RWPE2 (cell line): ENCODE measurements around the gene MAPT.
"Not testable (repeated sequence)": the region's sequence is repeated elsewhere in the genome, so short reads cannot be mapped to it uniquely, and the experiment has no call there.

Source experiments
- ATAC-seq: fragments of 200-7000 bp; cut with Tn5 transposase; 3 replicates; pipeline ENCODE4 v1.9.1; 2021; ENCODE audit warnings: low read depth
- DNase-seq: peaks from one replicate; pipeline ENCODE4 v3.0.0-alpha.2; 2020; ENCODE audit warnings: low spot score
- H3K27ac ChIP-seq: fragments of 450-650 bp; 2 replicates; pipeline ENCODE4 v1.5.1; 2017; ENCODE audit warnings: mild to moderate bottlenecking; ENCODE audit not compliant: poor library complexity, severe bottlenecking
- H3K27me3 ChIP-seq: fragments of 250-450 bp; sonication (Bioruptor Pico); 2 replicates; pipeline ENCODE4 v1.5.1; 2021; ENCODE audit warnings: mild to moderate bottlenecking, moderate library complexity; ENCODE audit not compliant: insufficient read depth, poor library complexity, severe bottlenecking
- H3K36me3 ChIP-seq: fragments of 250-450 bp; sonication (Bioruptor Pico); 2 replicates; pipeline ENCODE4 v1.5.1; 2020; ENCODE audit warnings: low read depth, mild to moderate bottlenecking, moderate library complexity
- H3K4me1 ChIP-seq: fragments of 250-450 bp; sonication (Bioruptor Pico); 2 replicates; pipeline ENCODE4 v1.5.1; 2021; ENCODE audit warnings: mild to moderate bottlenecking, moderate library complexity; ENCODE audit not compliant: insufficient read depth, poor library complexity, severe bottlenecking
- H3K4me3 ChIP-seq: fragments of 250-450 bp; sonication (Bioruptor Pico); 2 replicates; pipeline ENCODE4 v1.5.1; 2021; ENCODE audit warnings: mild to moderate bottlenecking, moderate library complexity; ENCODE audit not compliant: severe bottlenecking
- H3K9me3 ChIP-seq: fragments of 250-450 bp; sonication (Bioruptor Pico); 2 replicates; pipeline ENCODE4 v1.5.1; 2021; ENCODE audit warnings: mild to moderate bottlenecking, moderate library complexity; ENCODE audit not compliant: severe bottlenecking
- TF ChIP-seq, protein P1 (sequence below): fragments of 450-650 bp; IDR thresholded peaks from one replicate; pipeline ENCODE4 v1.5.1; 2017; ENCODE audit warnings: mild to moderate bottlenecking, moderate library complexity; ENCODE audit not compliant: poor library complexity, severe bottlenecking

MAPT gene

GRCh38 chr17:45956090-45956489 lies 61.7 kb downstream of the MAPT start:
- no peak overlapping the region for H3K4me3 ChIP-seq
- TF ChIP-seq, protein P1, sequence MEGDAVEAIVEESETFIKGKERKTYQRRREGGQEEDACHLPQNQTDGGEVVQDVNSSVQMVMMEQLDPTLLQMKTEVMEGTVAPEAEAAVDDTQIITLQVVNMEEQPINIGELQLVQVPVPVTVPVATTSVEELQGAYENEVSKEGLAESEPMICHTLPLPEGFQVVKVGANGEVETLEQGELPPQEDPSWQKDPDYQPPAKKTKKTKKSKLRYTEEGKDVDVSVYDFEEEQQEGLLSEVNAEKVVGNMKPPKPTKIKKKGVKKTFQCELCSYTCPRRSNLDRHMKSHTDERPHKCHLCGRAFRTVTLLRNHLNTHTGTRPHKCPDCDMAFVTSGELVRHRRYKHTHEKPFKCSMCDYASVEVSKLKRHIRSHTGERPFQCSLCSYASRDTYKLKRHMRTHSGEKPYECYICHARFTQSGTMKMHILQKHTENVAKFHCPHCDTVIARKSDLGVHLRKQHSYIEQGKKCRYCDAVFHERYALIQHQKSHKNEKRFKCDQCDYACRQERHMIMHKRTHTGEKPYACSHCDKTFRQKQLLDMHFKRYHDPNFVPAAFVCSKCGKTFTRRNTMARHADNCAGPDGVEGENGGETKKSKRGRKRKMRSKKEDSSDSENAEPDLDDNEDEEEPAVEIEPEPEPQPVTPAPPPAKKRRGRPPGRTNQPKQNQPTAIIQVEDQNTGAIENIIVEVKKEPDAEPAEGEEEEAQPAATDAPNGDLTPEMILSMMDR = no peak
- ATAC-seq (no peak), DNase-seq (no peak)
- no peak overlapping the region for H3K27ac ChIP-seq
- H3K9me3 ChIP-seq = no peaks in the 10 kb centered on the region
- H3K27me3 ChIP-seq = peaks cover 9% of the 10 kb centered on the region
- H3K36me3 ChIP-seq = no peaks in the 10 kb centered on the region
- H3K4me1 ChIP-seq = no peaks in the 10 kb centered on the region

GRCh38 chr17:45956746-45957145 lies 62.4 kb downstream of the MAPT start:
- not testable (repeated sequence) for ATAC-seq, DNase-seq, H3K9me3 ChIP-seq, H3K4me1 ChIP-seq, H3K4me3 ChIP-seq, H3K27ac ChIP-seq, H3K27me3 ChIP-seq, H3K36me3 ChIP-seq

- no peaks in the 10 kb centered on the region for H3K36me3 ChIP-seq
- no peaks in the 10 kb centered on the region for H3K9me3 ChIP-seq
- TF ChIP-seq, protein P1 = no peak
- H3K27ac ChIP-seq = no peak overlapping the region
- DNase-seq (no peak), ATAC-seq (no peak)
- no peaks in the 10 kb centered on the region for H3K4me1 ChIP-seq
- H3K27me3 ChIP-seq = no peaks in the 10 kb centered on the region
- H3K4me3 ChIP-seq = no peak overlapping the region
These were observed 64.0 kb downstream of the MAPT start for GRCh38 chr17:45958307-45958706.

GRCh38 chr17:45958994-45959665 lies 64.8 kb downstream of the MAPT start:
- DNase-seq (no peak), ATAC-seq (no peak)
- Histone ChIP-seq H3K9me3 (no peaks in the 10 kb centered on the region), H3K4me1 (no peaks in the 10 kb centered on the region), H3K36me3 (no peaks in the 10 kb centered on the region), H3K4me3 (no peak overlapping the region), H3K27ac (no peak overlapping the region), H3K27me3 (no peaks in the 10 kb centered on the region)
- TF ChIP-seq, protein P1 = no peak

DNA sequence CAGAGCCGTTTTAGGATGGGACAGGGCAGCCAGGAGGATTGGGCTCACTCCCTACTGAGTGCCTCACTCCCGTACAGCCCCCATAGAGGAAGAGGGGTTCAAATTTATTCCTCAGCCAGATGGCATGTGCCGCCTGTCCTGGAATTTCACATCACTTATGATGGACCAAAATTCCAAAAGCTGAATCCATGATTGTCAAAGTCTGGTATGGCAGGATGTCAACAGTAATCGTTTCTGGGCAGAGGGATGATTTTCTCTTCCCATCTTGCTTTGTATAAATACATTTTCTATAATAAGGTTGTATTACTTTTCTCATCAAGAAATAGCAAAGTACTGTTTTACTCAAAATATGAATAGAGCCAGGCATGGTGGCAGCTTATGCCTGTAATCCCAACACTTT lies 66.0 kb downstream of the MAPT start:
- TF ChIP-seq, protein P1 = no peak
- no peak overlapping the region for H3K4me3 ChIP-seq
- DNase-seq (no peak), ATAC-seq (no peak)
- no peaks in the 10 kb centered on the region for H3K9me3 ChIP-seq
- H3K36me3 ChIP-seq = no peaks in the 10 kb centered on the region
- no peaks in the 10 kb centered on the region for H3K4me1 ChIP-seq
- H3K27ac ChIP-seq = no peak overlapping the region
- peaks cover 4% of the 10 kb centered on the region for H3K27me3 ChIP-seq
